DOHH2 (cell line): Measurements from ENCODE around the gene PRTN3.

ENCODE experiments used
- H3F3A ChIP-seq: fragments of 200-600 bp; sonication (generic), shearing (Covaris generic); 2 replicates; pipeline ENCODE4 v1.6.0; 2016; ENCODE audit warnings: antibody characterized with exemption, mild to moderate bottlenecking; ENCODE audit not compliant: control insufficient read depth, insufficient read depth
- H3K27ac ChIP-seq: fragments of 200-600 bp; sonication (generic); 2 replicates; pipeline ENCODE4 v1.5.1; 2014; ENCODE audit warnings: low read depth, mild to moderate bottlenecking, low read length, moderate library complexity
- H3K27me3 ChIP-seq: fragments of 200-600 bp; sonication (generic); 2 replicates; pipeline ENCODE4 v1.6.1; 2014; ENCODE audit warnings: mild to moderate bottlenecking, low read length, mixed read lengths; ENCODE audit not compliant: control insufficient read depth
- H3K36me3 ChIP-seq: fragments of 200-600 bp; sonication (generic); 2 replicates; pipeline ENCODE4 v1.6.1; 2014; ENCODE audit warnings: mild to moderate bottlenecking, low read length, moderate library complexity, mixed read lengths; ENCODE audit not compliant: control insufficient read depth
- H3K4me1 ChIP-seq: fragments of 200-600 bp; sonication (generic); 2 replicates; pipeline ENCODE4 v1.6.1; 2014; ENCODE audit warnings: mild to moderate bottlenecking, low read length, mixed read lengths; ENCODE audit not compliant: control insufficient read depth
- H3K4me2 ChIP-seq: fragments of 200-600 bp; sonication (generic); 2 replicates; pipeline ENCODE4 v1.6.0; 2014; ENCODE audit warnings: mild to moderate bottlenecking, low read length, moderate library complexity
- H3K4me3 ChIP-seq: fragments of 200-600 bp; sonication (generic); 2 replicates; pipeline ENCODE4 v1.5.1; 2014; ENCODE audit warnings: mild to moderate bottlenecking, low read length, mixed read lengths
- H3K79me2 ChIP-seq: fragments of 200-600 bp; sonication (generic); 2 replicates; pipeline ENCODE4 v1.6.1; 2014; ENCODE audit warnings: mild to moderate bottlenecking, low read length, mixed read lengths; ENCODE audit not compliant: control insufficient read depth
- H3K9me2 ChIP-seq: fragments of 200-600 bp; sonication (generic); replicated peaks from 2 replicates; pipeline ENCODE4 v1.6.1; 2014; ENCODE audit warnings: mild to moderate bottlenecking, low read length, mixed read lengths; ENCODE audit not compliant: control insufficient read depth
- H3K9me3 ChIP-seq: fragments of 200-600 bp; sonication (generic); 2 replicates; pipeline ENCODE4 v1.6.1; 2014; ENCODE audit warnings: antibody characterized with exemption, low read length, mixed read lengths; ENCODE audit not compliant: control insufficient read depth, insufficient read depth
- H4K20me1 ChIP-seq: fragments of 200-600 bp; sonication (generic); 2 replicates; pipeline ENCODE4 v1.6.0; 2014; ENCODE audit warnings: low read depth, mild to moderate bottlenecking, antibody characterized with exemption, low read length, moderate library complexity; ENCODE audit not compliant: control insufficient read depth, insufficient read depth
- CTCF ChIP-seq: fragments of 200-600 bp; sonication (generic); IDR thresholded peaks from one replicate; pipeline ENCODE4 v1.5.1; 2014; ENCODE audit warnings: antibody characterized with exemption, mild to moderate bottlenecking, low read depth, low read length; ENCODE audit not compliant: poor library complexity, severe bottlenecking
- EZH2phosphoT487 ChIP-seq: fragments of 200-600 bp; sonication (generic); IDR thresholded peaks from 2 replicates; pipeline ENCODE4 v1.6.1; 2017; ENCODE audit warnings: borderline replicate concordance, mild to moderate bottlenecking, antibody characterized with exemption, low read length, moderate library complexity, mixed read lengths

Gene PRTN3

DNA sequence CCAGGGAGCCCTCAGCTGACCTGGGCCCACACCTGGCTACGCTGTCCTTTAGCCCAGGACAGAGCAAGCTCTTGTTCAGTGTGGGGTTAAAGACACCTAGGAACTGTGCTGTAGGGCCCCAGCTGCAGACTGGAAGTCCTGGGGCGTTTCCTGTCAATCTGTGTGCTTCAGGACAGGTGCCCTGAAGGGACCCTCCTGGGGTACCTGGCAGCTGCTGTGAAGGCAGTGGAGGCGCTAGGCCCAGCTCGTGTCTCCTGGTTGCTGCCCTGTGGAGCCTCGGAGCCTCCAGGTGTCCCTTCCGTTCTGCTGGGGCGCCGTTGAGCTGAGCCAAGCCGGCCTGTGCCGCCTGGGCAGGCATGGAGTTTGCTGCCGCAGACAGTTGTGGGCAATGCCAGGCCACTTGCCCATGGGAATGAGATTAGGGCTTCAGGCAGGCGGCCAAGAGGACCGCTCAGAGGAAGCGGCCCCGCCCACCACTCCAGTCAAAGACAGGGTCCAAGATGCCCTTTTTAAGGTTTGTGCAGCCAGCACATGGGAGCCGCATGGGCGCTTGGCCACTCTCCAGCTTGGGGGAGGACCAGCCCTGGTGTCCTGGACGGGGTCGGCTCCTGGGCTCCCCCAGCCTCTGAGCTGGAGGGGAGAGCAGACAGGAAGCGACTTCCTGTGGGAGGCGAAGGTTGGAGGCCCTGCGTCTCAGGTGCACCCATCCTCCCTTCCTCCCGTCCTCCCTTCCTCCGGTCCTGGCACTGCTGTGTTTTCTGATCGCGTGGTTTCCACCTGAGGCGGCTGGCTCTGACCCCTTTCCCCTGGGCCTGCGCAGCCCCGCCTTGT lies 39.6 kb upstream of the PRTN3 start:
- no peak overlapping the region for H3K4me3 ChIP-seq
- H4K20me1 ChIP-seq, result peaks cover 60% of the 10 kb centered on the region
- H3K79me2 ChIP-seq, result peaks cover 93% of the 10 kb centered on the region
- no peaks in the 10 kb centered on the region for H3K9me2 ChIP-seq
- no peak overlapping the region for H3K4me2 ChIP-seq
- H3K9me3 ChIP-seq, result no peaks in the 10 kb centered on the region
- H3K27ac ChIP-seq, result no peak overlapping the region
- no peaks in the 10 kb centered on the region for H3F3A ChIP-seq
- peaks cover 83% of the 10 kb centered on the region for H3K36me3 ChIP-seq
- no peaks in the 10 kb centered on the region for H3K27me3 ChIP-seq
- peaks cover 22% of the 10 kb centered on the region for H3K4me1 ChIP-seq
- TF ChIP-seq CTCF, result no peak
- no peak for TF ChIP-seq EZH2phosphoT487

- H3K4me2 ChIP-seq, result no peak overlapping the region
These were observed 38.8 kb upstream of the PRTN3 start for GRCh38 chr19:801861-802497.

GRCh38 chr19:802498-803098 lies 38.2 kb upstream of the PRTN3 start:
- peaks cover 97% of the 10 kb centered on the region for H3K79me2 ChIP-seq
- H3K36me3 ChIP-seq, result peaks cover 97% of the 10 kb centered on the region
- peaks cover 67% of the 10 kb centered on the region for H4K20me1 ChIP-seq
- H3K4me1 ChIP-seq, result peaks cover 18% of the 10 kb centered on the region
- no peaks in the 10 kb centered on the region for H3K27me3 ChIP-seq
- no peaks in the 10 kb centered on the region for H3F3A ChIP-seq
- H3K9me2 ChIP-seq, result no peaks in the 10 kb centered on the region
- no peak overlapping the region for H3K27ac ChIP-seq
- H3K4me2 ChIP-seq, result no peak overlapping the region
- H3K4me3 ChIP-seq, result no peak overlapping the region
- no peaks in the 10 kb centered on the region for H3K9me3 ChIP-seq
- TF ChIP-seq EZH2phosphoT487 (no peak), CTCF (no peak)

More at GRCh38 chr19:801861-802497, 38.8 kb upstream of the PRTN3 start:
- H4K20me1 ChIP-seq, result peaks cover 65% of the 10 kb centered on the region
- no peaks in the 10 kb centered on the region for H3K9me3 ChIP-seq
- no peaks in the 10 kb centered on the region for H3K27me3 ChIP-seq
- H3K36me3 ChIP-seq, result peaks cover 90% of the 10 kb centered on the region
- no peaks in the 10 kb centered on the region for H3F3A ChIP-seq
- no peaks in the 10 kb centered on the region for H3K9me2 ChIP-seq
- TF ChIP-seq CTCF (no peak), EZH2phosphoT487 (no peak)
- peaks cover 95% of the 10 kb centered on the region for H3K79me2 ChIP-seq
- no peak overlapping the region for H3K4me3 ChIP-seq
- no peak overlapping the region for H3K27ac ChIP-seq
- peaks cover 18% of the 10 kb centered on the region for H3K4me1 ChIP-seq
